Endothelial cell of umbilical vein (primary cell): ENCODE results near the gene HS3ST3A1. TPM values are rescaled to one million over a fixed set of nuclear protein-coding genes. Genes with fewer than 3 reads are reported as not detected.

Source experiments
- BruUV-seq: library from RNA; stranded (reverse); fragments of 400-500 nt; replicated peaks from 2 replicates; lab custom pipeline; 2021; lab: Mats Ljungman, UMichigan
- CTCF ChIA-PET: fragments of 300-600, 350-600 bp; sonication (Branson Sonifier 250); formaldehyde crosslinking; loops from one replicate; lab custom pipeline; 2021; ENCODE audit warnings: antibody characterized with exemption, inconsistent platforms; lab: Charles Lee
- POLR2A ChIA-PET: fragments of 300-600, 350-600 bp; sonication (Branson Sonifier 250); formaldehyde crosslinking; loops from one replicate; lab custom pipeline; 2021; ENCODE audit warnings: antibody characterized with exemption, inconsistent platforms; lab: Charles Lee
- DNase-seq: peaks from one replicate; pipeline ENCODE4 v3.0.0-alpha.2; 2011; ENCODE audit warnings: low read depth, low spot score
- FAIRE-seq: peaks from 2 replicates; lab custom pipeline; 2011; peaks lifted over from hg19 to GRCh38; lab: Jason Lieb, UNC
- H2AFZ ChIP-seq: 2 replicates; pipeline ENCODE4 v1.6.0; 2012; ENCODE audit warnings: low read depth, low read length, control low read depth, inconsistent platforms
- H3K27ac ChIP-seq: 2 replicates; pipeline ENCODE4 v1.5.1; 2011; ENCODE audit warnings: low read depth, mild to moderate bottlenecking, control low read depth, low read length, moderate library complexity; ENCODE audit not compliant: insufficient read depth
- H3K27me3 ChIP-seq, 2 experiments: 2 replicates each; pipeline versions ENCODE4 v1.6.0 to v1.6.1; 2011; ENCODE audit warnings: low read length in 2 of 2, mixed read lengths in 1 of 2; ENCODE audit not compliant: control insufficient read depth in 2 of 2, insufficient read depth in 2 of 2
- H3K36me3 ChIP-seq, 2 experiments: 2 replicates in 1 of 2; 3 replicates in 1 of 2; pipeline ENCODE4 v1.5.1; 2011; ENCODE audit warnings: low read length in 2 of 2, mild to moderate bottlenecking in 1 of 2, moderate library complexity in 1 of 2; ENCODE audit not compliant: control insufficient read depth in 2 of 2, insufficient read depth in 2 of 2; ENCODE audit errors: extremely low read depth in 1 of 2
- H3K4me1 ChIP-seq: 3 replicates; pipeline ENCODE4 v1.5.1; 2011; ENCODE audit warnings: mild to moderate bottlenecking, low read length; ENCODE audit not compliant: control insufficient read depth, insufficient read depth; ENCODE audit errors: extremely low read depth
- H3K4me2 ChIP-seq: 2 replicates; pipeline ENCODE4 v1.6.1; 2011; ENCODE audit warnings: low read length, control low read depth, mixed read lengths; ENCODE audit not compliant: insufficient read depth
- H3K4me3 ChIP-seq, 3 experiments: fragments of 200-600 bp in 1 of 3; sonication (generic), shearing (Covaris generic) in 1 of 3; replicated peaks in 1 of 3; 2 replicates each; pipeline ENCODE4 v1.5.1; 2011 to 2016; ENCODE audit warnings: control low read depth in 3 of 3, low read length in 3 of 3, mild to moderate bottlenecking in 2 of 3, inconsistent platforms in 1 of 3, low read depth in 1 of 3, moderate library complexity in 1 of 3; ENCODE audit not compliant: insufficient read depth in 1 of 3
- H3K79me2 ChIP-seq: 2 replicates; pipeline ENCODE4 v1.6.0; 2012; ENCODE audit warnings: low read length, inconsistent platforms; ENCODE audit not compliant: control insufficient read depth, insufficient read depth
- H3K9ac ChIP-seq: replicated peaks from 2 replicates; pipeline ENCODE3; 2011; ENCODE audit warnings: low read length, control low read depth; ENCODE audit not compliant: insufficient read depth; ENCODE audit errors: extremely low read depth
- H3K9me1 ChIP-seq: replicated peaks from 3 replicates; pipeline ENCODE4 v1.6.0; 2011; ENCODE audit warnings: mild to moderate bottlenecking, low read length; ENCODE audit not compliant: control insufficient read depth, insufficient read depth; ENCODE audit errors: extremely low read depth
- H3K9me3 ChIP-seq: replicated peaks from 2 replicates; pipeline ENCODE4 v1.5.1; 2012; ENCODE audit warnings: low read length, inconsistent platforms; ENCODE audit not compliant: control insufficient read depth, insufficient read depth
- H4K20me1 ChIP-seq: replicated peaks from 2 replicates; pipeline ENCODE3; 2011; ENCODE audit warnings: mild to moderate bottlenecking, low read length; ENCODE audit not compliant: control insufficient read depth, insufficient read depth; ENCODE audit errors: extremely low read depth
- CTCF ChIP-seq, 2 donors: IDR thresholded peaks; 1 replicate in 1 of 2; 2 replicates in 1 of 2; pipeline ENCODE4 v1.5.1; 2011; ENCODE audit warnings: low read length in 2 of 2, mild to moderate bottlenecking in 2 of 2, moderate library complexity in 2 of 2, control low read depth in 1 of 2, inconsistent platforms in 1 of 2, low read depth in 1 of 2; ENCODE audit not compliant: insufficient read depth in 1 of 2; ENCODE audit errors: extremely low read depth in 1 of 2
- EZH2 ChIP-seq: IDR thresholded peaks from 2 replicates; pipeline ENCODE4 v1.6.1; 2012; ENCODE audit warnings: borderline replicate concordance, low read depth, mild to moderate bottlenecking, moderate library complexity, low read length, inconsistent platforms; ENCODE audit not compliant: severe bottlenecking
- FOS ChIP-seq: IDR thresholded peaks from 2 replicates; pipeline ENCODE4 v1.6.1; 2011; ENCODE audit warnings: mild to moderate bottlenecking, low read length, moderate library complexity, borderline replicate concordance; ENCODE audit not compliant: insufficient read depth
- GATA2 ChIP-seq: IDR thresholded peaks from 2 replicates; pipeline ENCODE4 v1.7.0; 2011; ENCODE audit warnings: low read depth, mild to moderate bottlenecking, moderate library complexity, mixed read lengths, low read length; ENCODE audit not compliant: insufficient read length, insufficient read depth
- JUN ChIP-seq: IDR thresholded peaks from 2 replicates; pipeline ENCODE4 v1.6.1; 2011; ENCODE audit warnings: borderline replicate concordance, low read depth; ENCODE audit not compliant: insufficient read length, insufficient read depth
- MAX ChIP-seq: IDR thresholded peaks from 2 replicates; pipeline ENCODE4 v1.6.1; 2011; ENCODE audit not compliant: insufficient read depth, insufficient read length
- MYC ChIP-seq: IDR thresholded peaks from one replicate; pipeline ENCODE4 v1.6.1; 2011; ENCODE audit warnings: mild to moderate bottlenecking, low read depth, low read length
- POLR2A ChIP-seq: IDR thresholded peaks from 2 replicates; pipeline ENCODE4 v1.6.1; 2012; ENCODE audit warnings: low read depth, mild to moderate bottlenecking, control low read depth, low read length
- POLR2AphosphoS5 ChIP-seq: IDR thresholded peaks from 2 replicates; pipeline ENCODE4 v1.6.1; 2012; ENCODE audit warnings: low read depth, mild to moderate bottlenecking, control low read depth, low read length, moderate library complexity; ENCODE audit not compliant: insufficient read depth
- dilution Hi-C: fragments of 300-500 bp; cut with MboI; formaldehyde crosslinking; loops from one replicate; pipeline ENCODE4 v1.15.0; 2019; ENCODE audit warnings: low sequenced_read_pairs; ENCODE audit not compliant: extremely low pct_ligation_motif_present
- intact Hi-C: fragments of 100-400 bp; cut with micrococcal nuclease; formaldehyde crosslinking; loops from one replicate; pipeline ENCODE4 v1.10.0; 2022
- polyA plus RNA-seq, 4 experiments: library from polyadenylated mRNA; depleted of rRNA in 3 of 4; stranded (reverse) in 3 of 4; unstranded in 1 of 4; fragments of >200 nt; gene quantifications; 2 replicates each; pipeline versions ENCODE4 v1.2.1 to v1.2.3, GENCODE V29; 2011 to 2012; ENCODE audit warnings: missing spikeins in 1 of 4
- total RNA-seq: library from RNA; stranded (reverse); gene quantifications from 2 replicates; pipeline ENCODE4 v1.2.3, GENCODE V29; 2021

Gene HS3ST3A1
- total and polyA plus RNA-seq, 2 donors (not counting 3 experiments of a cell fraction or from before 2014, with no cell fraction given): not detected

GRCh38 chr17:13583996-13584700 lies 17.6 kb downstream of the HS3ST3A1 start:
- ChIA-PET CTCF (no interaction called here), POLR2A (no interaction called here)
- intact Hi-C loops: no loop called here
- Histone ChIP-seq H3K9ac (no peak overlapping the region), H3K4me1 (no peaks in the 10 kb centered on the region), H3K36me3 (no peaks in the 10 kb centered on the region), H3K9me3 (peaks cover 2% of the 10 kb centered on the region), H3K9me1 (no peaks in the 10 kb centered on the region), H3K4me2 (no peak overlapping the region), H3K4me3 (no peak overlapping the region), H3K27ac (no peak overlapping the region), H3K79me2 (no peaks in the 10 kb centered on the region), H3K27me3 (no peaks in the 10 kb centered on the region), H2AFZ (no peak overlapping the region), H4K20me1 (no peaks in the 10 kb centered on the region)
- no TSS peak for BruUV-seq
- dilution Hi-C loops: no loop called here
- FAIRE-seq: no peak
- TF ChIP-seq MAX: no peak
- TF ChIP-seq POLR2AphosphoS5: no peak
- no peak for TF ChIP-seq GATA2
- no peak for TF ChIP-seq POLR2A
- TF ChIP-seq JUN: no peak
- TF ChIP-seq EZH2: no peak
- TF ChIP-seq CTCF (IDR thresholded peaks at IDR 0.05; ENCODE audit: extremely low read depth in 1 of 2, insufficient read depth in 1 of 2, low read depth in 1 of 2, low read length in 2 of 2): no peak
- TF ChIP-seq MYC: no peak
- no peak for TF ChIP-seq FOS
- DNase-seq: no peak
